Thymus (tissue), 11 donors: ENCODE measurements around the gene BMS1. TPM values are rescaled to one million over a fixed set of nuclear protein-coding genes. Genes with fewer than 3 reads are reported as not detected.

Experiments
- DNase-seq, 9 donors: peaks; one replicate each; pipeline ENCODE4 v3.0.0-alpha.2; 2013; ENCODE audit warnings: low spot score in 9 of 9, low read depth in 6 of 9, missing footprints in 1 of 9
- H3K27ac ChIP-seq, 2 donors: one replicate each; pipeline ENCODE4 v1.5.1; 2013; ENCODE audit warnings: control low read depth in 1 of 2, low read depth in 1 of 2, low read length in 1 of 2, mild to moderate bottlenecking in 1 of 2, moderate library complexity in 1 of 2
- H3K27me3 ChIP-seq, 2 donors: one replicate each; pipeline ENCODE4 v1.5.1; 2013; ENCODE audit warnings: low read length in 1 of 2; ENCODE audit not compliant: control insufficient read depth in 2 of 2, insufficient read depth in 1 of 2
- H3K36me3 ChIP-seq, 2 donors: one replicate each; pipeline ENCODE4 v1.5.1; 2013; ENCODE audit warnings: low read length in 1 of 2, mild to moderate bottlenecking in 1 of 2, moderate library complexity in 1 of 2; ENCODE audit not compliant: control insufficient read depth in 2 of 2, insufficient read depth in 2 of 2
- H3K4me1 ChIP-seq, 2 donors: one replicate each; pipeline ENCODE4 v1.5.1; 2013; ENCODE audit warnings: low read length in 2 of 2; ENCODE audit not compliant: control insufficient read depth in 2 of 2, insufficient read depth in 2 of 2
- H3K4me3 ChIP-seq, 2 donors: one replicate each; pipeline ENCODE4 v1.5.1; 2013; ENCODE audit warnings: low read length in 2 of 2, control low read depth in 1 of 2, mild to moderate bottlenecking in 1 of 2
- H3K9me3 ChIP-seq, 2 donors: one replicate each; pipeline ENCODE4 v1.5.1; 2013; ENCODE audit warnings: low read length in 1 of 2, mild to moderate bottlenecking in 1 of 2; ENCODE audit not compliant: control insufficient read depth in 2 of 2, insufficient read depth in 1 of 2
- WGBS: extraction: QIAGEN DNeasy Blood & Tissue Kit; methylation state at CpG from one replicate; pipeline ENCODE4 v1.1.7; 2013; 5-methylcytosine and 5-hydroxymethylcytosine counted together
- polyA plus RNA-seq: library from polyadenylated mRNA; stranded (reverse); fragments of 200-250 nt; gene quantifications from one replicate; pipeline ENCODE4 v1.2.3, GENCODE V29; 2013
- total RNA-seq: library from RNA; stranded (reverse); fragments of 120-200 nt; gene quantifications from one replicate; pipeline ENCODE4 v1.2.4, GENCODE V29; 2013
- donor health status: healthy.

Gene BMS1
- total and polyA plus RNA-seq, 2 donors, result 10.1 to 15.0 TPM

DNA sequence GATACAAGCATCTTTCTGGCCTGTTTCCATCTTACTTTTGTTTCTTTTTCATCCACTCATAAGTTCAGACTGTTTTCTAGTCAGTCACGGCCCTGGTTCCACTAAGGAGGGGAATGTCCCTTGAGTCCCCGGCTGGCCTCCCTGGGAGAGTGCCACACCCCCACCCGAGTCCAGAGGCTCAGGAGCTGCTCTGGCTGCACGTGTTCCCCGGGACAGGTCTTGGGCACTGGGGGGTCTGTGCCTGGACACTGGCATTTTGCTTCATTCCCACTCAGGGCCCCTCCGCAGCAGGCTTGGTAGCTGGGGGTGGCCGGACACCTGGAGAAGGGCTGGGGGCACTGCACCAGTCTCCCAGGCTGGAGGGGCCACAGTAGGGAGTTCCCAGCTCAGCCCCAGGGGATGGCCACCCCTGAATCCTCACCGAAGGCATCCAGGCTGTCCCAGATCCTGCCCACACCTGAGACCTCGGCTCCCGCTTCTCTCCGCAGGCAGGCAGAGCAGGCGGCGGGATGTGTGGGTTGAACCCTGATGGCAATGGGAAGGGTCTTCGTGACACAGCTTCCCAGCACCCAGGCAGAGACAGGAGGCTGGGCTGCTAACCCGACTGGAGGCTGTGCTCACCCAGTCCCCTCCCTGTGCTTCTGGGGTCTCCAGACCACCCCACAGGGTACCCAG, 92.3 kb downstream of the BMS1 start:
- H3K36me3 ChIP-seq, result no peaks in the 10 kb centered on the region
- 92% methylated on average over 15 of the region's 15 CpGs for WGBS
- H3K4me1 ChIP-seq, result no peaks in the 10 kb centered on the region
- no peak for DNase-seq
- no peaks in the 10 kb centered on the region for H3K27me3 ChIP-seq
- no peak overlapping the region for H3K27ac ChIP-seq
- H3K4me3 ChIP-seq, result no peak overlapping the region
- H3K9me3 ChIP-seq, result no peaks in the 10 kb centered on the region

DNA sequence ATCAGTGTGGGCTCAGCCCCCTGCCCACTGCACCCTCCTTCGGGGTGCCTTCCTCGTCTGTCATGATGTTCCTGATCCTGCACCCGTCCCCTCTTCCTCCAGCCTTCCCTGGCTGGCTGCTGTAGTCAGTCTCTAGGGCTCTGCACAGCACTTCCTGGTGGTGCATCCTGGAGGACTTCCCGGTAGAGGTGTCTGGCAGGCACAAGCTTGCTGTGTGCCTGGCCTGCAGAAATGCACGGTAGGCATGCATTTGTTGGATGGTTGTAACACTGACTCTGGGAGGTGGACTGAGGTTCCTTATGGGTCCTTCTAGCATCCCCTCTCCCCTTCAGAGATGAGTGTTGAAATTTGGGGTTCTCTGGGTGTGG, 92.8 kb downstream of the BMS1 start:
- no peak overlapping the region for H3K27ac ChIP-seq
- H3K4me1 ChIP-seq, result no peaks in the 10 kb centered on the region
- no peaks in the 10 kb centered on the region for H3K9me3 ChIP-seq
- no peak overlapping the region for H3K4me3 ChIP-seq
- WGBS, result 91% methylated on average over 5 of the region's 5 CpGs
- H3K27me3 ChIP-seq, result no peaks in the 10 kb centered on the region
- no peaks in the 10 kb centered on the region for H3K36me3 ChIP-seq
- DNase-seq, result no peak

GRCh38 chr10:42875798-42876341, 93.3 kb downstream of the BMS1 start:
- WGBS, result 84% methylated on average over 12 of the region's 12 CpGs
- H3K4me1 ChIP-seq, result no peaks in the 10 kb centered on the region
- no peaks in the 10 kb centered on the region for H3K27me3 ChIP-seq
- H3K27ac ChIP-seq, result no peak overlapping the region
- no peaks in the 10 kb centered on the region for H3K9me3 ChIP-seq
- H3K36me3 ChIP-seq, result no peaks in the 10 kb centered on the region
- DNase-seq, result no peak
- H3K4me3 ChIP-seq, result no peak overlapping the region

DNA sequence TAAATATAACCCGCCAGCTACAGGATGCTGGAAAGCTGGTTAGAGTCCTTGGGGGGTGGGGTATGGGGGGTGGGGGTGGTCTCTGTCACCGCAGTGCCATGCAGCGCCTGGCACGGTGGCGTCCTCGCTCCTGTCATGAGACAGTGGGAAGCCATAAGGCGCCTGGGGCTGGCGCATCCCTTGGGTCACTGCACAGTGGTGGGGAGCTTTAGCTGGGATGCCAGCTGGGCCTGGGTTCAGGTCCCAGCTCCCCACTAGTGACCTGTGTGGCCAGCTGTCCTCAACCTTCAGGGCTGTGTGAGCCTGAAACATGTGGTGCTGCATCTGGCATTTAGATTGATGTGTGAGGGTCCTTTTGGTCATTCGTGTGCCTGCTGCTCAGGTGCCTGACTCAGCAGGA, 93.9 kb downstream of the BMS1 start:
- no peaks in the 10 kb centered on the region for H3K27me3 ChIP-seq
- no peaks in the 10 kb centered on the region for H3K4me1 ChIP-seq
- WGBS, result 96% methylated on average over 9 of the region's 9 CpGs
- no peaks in the 10 kb centered on the region for H3K36me3 ChIP-seq
- H3K27ac ChIP-seq, result no peak overlapping the region
- no peaks in the 10 kb centered on the region for H3K9me3 ChIP-seq
- no peak overlapping the region for H3K4me3 ChIP-seq
- DNase-seq, result no peak

DNA sequence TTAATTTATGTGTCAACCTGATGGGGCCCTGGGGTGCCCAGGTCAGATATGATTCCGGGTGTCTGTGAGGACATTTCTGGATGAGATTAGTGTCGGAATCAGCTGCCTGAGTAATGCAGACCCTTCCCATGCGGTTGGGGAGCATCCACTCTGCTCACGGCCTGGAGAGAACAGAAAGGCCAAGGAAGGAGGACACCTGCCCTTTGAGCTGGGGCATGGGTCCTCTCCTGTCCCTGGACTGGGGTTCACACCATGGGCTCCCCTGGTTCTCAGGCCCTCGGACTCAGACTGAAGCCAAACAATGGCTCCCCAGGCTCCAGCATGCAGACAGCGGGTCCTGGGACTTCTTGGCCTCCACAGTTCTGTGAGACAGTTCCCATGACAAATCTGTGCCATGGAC, 94.3 kb downstream of the BMS1 start:
- no peaks in the 10 kb centered on the region for H3K27me3 ChIP-seq
- H3K4me1 ChIP-seq, result no peaks in the 10 kb centered on the region

GRCh38 chr10:42877496-42878030, 95.0 kb downstream of the BMS1 start:
- Histone ChIP-seq H3K9me3 (peaks cover 0 to under 1% of the 10 kb centered on the region in 2 donors), H3K36me3 (no peaks in the 10 kb centered on the region), H3K27ac (no peak overlapping the region), H3K4me3 (no peak overlapping the region), H3K4me1 (no peaks in the 10 kb centered on the region), H3K27me3 (no peaks in the 10 kb centered on the region)
- DNase-seq, result no peak
- 87% methylated on average over 4 of the region's 4 CpGs for WGBS

More for the DNA sequence above, 94.3 kb downstream of the BMS1 start:
- no peak overlapping the region for H3K27ac ChIP-seq
- WGBS, result 97% methylated on average over 6 of the region's 6 CpGs
- no peak for DNase-seq
- no peak overlapping the region for H3K4me3 ChIP-seq
- no peaks in the 10 kb centered on the region for H3K9me3 ChIP-seq
- no peaks in the 10 kb centered on the region for H3K36me3 ChIP-seq

DNA sequence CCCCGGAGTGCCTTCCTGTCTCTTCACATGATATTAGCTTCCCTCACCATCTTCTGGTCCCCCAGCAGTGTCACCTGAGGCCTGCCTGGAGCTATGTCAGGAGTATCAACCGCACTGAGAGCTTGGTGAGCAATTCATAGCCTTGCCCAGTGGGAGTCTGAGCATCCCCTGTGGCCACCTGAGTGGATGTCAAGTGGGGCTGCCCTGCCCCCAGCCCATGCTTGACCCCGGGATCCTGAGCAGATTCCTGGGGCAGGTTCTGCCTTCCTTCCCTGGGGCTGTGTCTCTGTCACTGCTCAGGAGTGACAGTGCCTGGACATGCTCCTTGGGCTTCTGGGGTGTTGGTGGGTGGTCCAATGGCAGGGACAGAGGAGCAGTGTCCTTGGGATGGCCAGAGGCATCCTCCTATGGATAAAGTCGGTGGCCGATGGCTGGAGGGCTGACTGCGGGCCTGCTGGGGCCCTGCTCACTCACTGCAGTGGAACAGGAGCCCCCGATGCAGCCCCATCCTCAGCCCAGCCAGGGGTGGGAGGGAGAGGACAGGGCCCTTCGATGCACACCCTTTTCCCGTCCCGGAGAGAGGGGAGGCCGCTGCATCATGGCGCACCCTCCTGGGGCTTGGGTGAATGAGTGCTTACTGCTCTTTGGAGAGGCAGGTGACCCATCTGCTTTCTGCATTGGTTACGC, 95.7 kb downstream of the BMS1 start:
- no peak for DNase-seq
- H3K27ac ChIP-seq, result no peak overlapping the region
- peaks cover 0 to 3% of the 10 kb centered on the region in 2 donors for H3K9me3 ChIP-seq
- 95% methylated on average over 13 of the region's 13 CpGs for WGBS
- H3K4me1 ChIP-seq, result no peaks in the 10 kb centered on the region
- H3K27me3 ChIP-seq, result no peaks in the 10 kb centered on the region
- no peak overlapping the region for H3K4me3 ChIP-seq
- H3K36me3 ChIP-seq, result no peaks in the 10 kb centered on the region

DNA sequence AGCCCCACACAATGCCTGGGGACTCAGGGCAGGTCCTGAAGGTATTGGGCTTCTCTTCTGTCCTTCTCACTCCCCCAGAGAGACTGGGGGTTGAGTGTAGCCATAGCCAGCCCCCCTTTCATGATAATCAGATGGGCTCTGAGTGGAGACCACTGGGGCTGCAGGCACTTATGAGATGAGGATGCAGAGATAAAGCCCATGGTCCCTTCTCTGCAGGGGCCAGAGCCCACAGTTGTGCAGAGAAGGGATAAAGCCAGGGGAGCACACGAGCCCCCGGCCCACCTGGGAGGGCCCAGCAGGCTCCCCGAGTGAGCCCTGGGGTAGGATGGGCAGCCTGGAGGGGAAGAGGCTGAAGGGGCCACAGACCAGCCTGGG, 96.2 kb downstream of the BMS1 start:
- 89% methylated on average over 3 of the region's 3 CpGs for WGBS
- no peak overlapping the region for H3K27ac ChIP-seq
- H3K9me3 ChIP-seq, result peaks cover 0 to 3% of the 10 kb centered on the region in 2 donors
- H3K36me3 ChIP-seq, result no peaks in the 10 kb centered on the region
- H3K4me1 ChIP-seq, result no peaks in the 10 kb centered on the region
- DNase-seq, result no peak
- H3K27me3 ChIP-seq, result no peaks in the 10 kb centered on the region
- no peak overlapping the region for H3K4me3 ChIP-seq
